A673 (cell line): ENCODE results near the gene RPS6KL1.

Experiments used
- CTCF ChIP-seq: fragments of 300-800, 200-600 bp; sonication (generic); conservative IDR thresholded peaks from 2 replicates; pipeline ENCODE4 v1.5.1; 2017; ENCODE audit warnings: low read depth, mild to moderate bottlenecking, antibody characterized with exemption, low read length, moderate library complexity, mixed read lengths
- EZH2 ChIP-seq: fragments of 200-600 bp; sonication (generic); IDR thresholded peaks from 2 replicates; pipeline ENCODE4 v1.6.1; 2017; ENCODE audit warnings: borderline replicate concordance, low read depth, mild to moderate bottlenecking, mixed read lengths, antibody characterized with exemption, low read length; ENCODE audit not compliant: poor library complexity, severe bottlenecking

GRCh38 chr14:74913986-74914573, 9.0 kb downstream of the RPS6KL1 start:
- TF ChIP-seq CTCF (peak; percentile 75), EZH2 (no peak)
